Amniotic stem cell (primary cell): ENCODE measurements around the gene SLC25A42.
"Not testable (repeated sequence)": the region's sequence is repeated elsewhere in the genome, so short reads cannot be mapped to it uniquely, and the experiment has no call there.

Experiments
- DNase-seq: peaks from one replicate; lab custom pipeline; 2025; lab: John Stamatoyannopoulos, UW

SLC25A42 gene

GRCh38 chr19:19105365-19106055, 41.7 kb downstream of the SLC25A42 start:
- DNase-seq = no peak

- DNase-seq = no peak
Observed at GRCh38 chr19:19106056-19106551, 42.3 kb downstream of the SLC25A42 start.

GRCh38 chr19:19106938-19107337, 43.1 kb downstream of the SLC25A42 start:
- not testable (repeated sequence) for DNase-seq

GRCh38 chr19:19107654-19108053, 43.9 kb downstream of the SLC25A42 start:
- no peak for DNase-seq

- DNase-seq = no peak
Observed at GRCh38 chr19:19109601-19110000, 45.8 kb downstream of the SLC25A42 start.

- DNase-seq = no peak
Observed at GRCh38 chr19:19110410-19111135, 46.8 kb downstream of the SLC25A42 start.

GRCh38 chr19:19111136-19111835, 47.5 kb downstream of the SLC25A42 start:
- no peak for DNase-seq

GRCh38 chr19:19111967-19112580, 48.3 kb downstream of the SLC25A42 start:
- no peak for DNase-seq

- DNase-seq = no peak
Observed at GRCh38 chr19:19113040-19113626, 49.3 kb downstream of the SLC25A42 start.

GRCh38 chr19:19115954-19116353, 52.2 kb downstream of the SLC25A42 start:
- no peak for DNase-seq

- no peak for DNase-seq
Observed at GRCh38 chr19:19119325-19120237, 55.8 kb downstream of the SLC25A42 start.

GRCh38 chr19:19120308-19121231, 56.8 kb downstream of the SLC25A42 start:
- no peak for DNase-seq

GRCh38 chr19:19121371-19121770, 57.6 kb downstream of the SLC25A42 start:
- no peak for DNase-seq

- DNase-seq = no peak
Observed at GRCh38 chr19:19122902-19123301, 59.1 kb downstream of the SLC25A42 start.

- no peak for DNase-seq
Observed at GRCh38 chr19:19123386-19123785, 59.6 kb downstream of the SLC25A42 start.

GRCh38 chr19:19126102-19126501, 62.3 kb downstream of the SLC25A42 start:
- no peak for DNase-seq

GRCh38 chr19:19131989-19132388, 68.2 kb downstream of the SLC25A42 start:
- DNase-seq = no peak

- no peak for DNase-seq
Observed at GRCh38 chr19:19132912-19133311, 69.1 kb downstream of the SLC25A42 start.

GRCh38 chr19:19133985-19134384, 70.2 kb downstream of the SLC25A42 start:
- no peak for DNase-seq

GRCh38 chr19:19134687-19135158, 70.9 kb downstream of the SLC25A42 start:
- no peak for DNase-seq
